ENCODE data around the gene IFT27.

Gene IFT27

GRCh38 chr22:36775964-36776669, at the start of gene IFT27:
TSS of gene IFT27 (minus strand) at chr22:36776119. CDS start at chr22:36775707, 412 bp downstream.
- in situ Hi-C loops (cut with MboI; ENCODE audit: low sequenced_read_pairs), result no loop called here

GRCh38 chr22:36824655-36825054, 48.7 kb upstream of the IFT27 start:
- in situ Hi-C loops (cut with MboI; ENCODE audit: low sequenced_read_pairs), result no loop called here

GRCh38 chr22:36823186-36823839, 47.4 kb upstream of the IFT27 start:
- in situ Hi-C loops (cut with MboI; ENCODE audit: low sequenced_read_pairs), result no loop called here

GRCh38 chr22:36822581-36822980, 46.7 kb upstream of the IFT27 start:
- in situ Hi-C loops (cut with MboI; ENCODE audit: low sequenced_read_pairs), result no loop called here

GRCh38 chr22:36819112-36819511, 43.2 kb upstream of the IFT27 start:
- in situ Hi-C loops (cut with MboI; ENCODE audit: low sequenced_read_pairs), result no loop called here

GRCh38 chr22:36818010-36818642, 42.2 kb upstream of the IFT27 start:
- in situ Hi-C loops (cut with MboI; ENCODE audit: low sequenced_read_pairs), result no loop called here

- in situ Hi-C loops (cut with MboI; ENCODE audit: low sequenced_read_pairs), result no loop called here
These were observed 41.6 kb upstream of the IFT27 start for GRCh38 chr22:36817525-36817848.

- in situ Hi-C loops (cut with MboI; ENCODE audit: low sequenced_read_pairs), result no loop called here
These were observed 41.0 kb upstream of the IFT27 start, which contains the start of gene PVALB for GRCh38 chr22:36816636-36817524. TSS of gene PVALB (minus strand) at chr22:36817035. CDS start at chr22:36817005, 30 bp downstream.

- in situ Hi-C loops (cut with MboI; ENCODE audit: low sequenced_read_pairs), result no loop called here
These were observed 40.4 kb upstream of the IFT27 start for GRCh38 chr22:36816339-36816635.

- in situ Hi-C loops (cut with MboI; ENCODE audit: low sequenced_read_pairs), result no loop called here
These were observed 39.8 kb upstream of the IFT27 start for GRCh38 chr22:36815558-36816338.

GRCh38 chr22:36814801-36815200, 38.9 kb upstream of the IFT27 start:
- in situ Hi-C loops (cut with MboI; ENCODE audit: low sequenced_read_pairs), result no loop called here

GRCh38 chr22:36811094-36811800, 35.3 kb upstream of the IFT27 start:
- in situ Hi-C loops (cut with MboI; ENCODE audit: low sequenced_read_pairs), result no loop called here

GRCh38 chr22:36809351-36809750, 33.4 kb upstream of the IFT27 start:
- in situ Hi-C loops (cut with MboI; ENCODE audit: low sequenced_read_pairs), result no loop called here

GRCh38 chr22:36808721-36809344, 32.9 kb upstream of the IFT27 start:
- in situ Hi-C loops (cut with MboI; ENCODE audit: low sequenced_read_pairs), result no loop called here

- in situ Hi-C loops (cut with MboI; ENCODE audit: low sequenced_read_pairs), result no loop called here
These were observed 31.7 kb upstream of the IFT27 start for GRCh38 chr22:36807627-36808026.

GRCh38 chr22:36806835-36807234, 30.9 kb upstream of the IFT27 start:
- in situ Hi-C loops (cut with MboI; ENCODE audit: low sequenced_read_pairs), result no loop called here

- in situ Hi-C loops (cut with MboI; ENCODE audit: low sequenced_read_pairs), result no loop called here
These were observed 27.4 kb upstream of the IFT27 start for GRCh38 chr22:36803358-36803757.

- in situ Hi-C loops (cut with MboI; ENCODE audit: low sequenced_read_pairs), result no loop called here
These were observed 22.8 kb upstream of the IFT27 start for GRCh38 chr22:36798674-36799066.

GRCh38 chr22:36797911-36798673, 22.2 kb upstream of the IFT27 start:
- in situ Hi-C loops (cut with MboI; ENCODE audit: low sequenced_read_pairs), result no loop called here

Data from HL-60/S4 (cell line).